Activated B cell treated with CpG ODN at 0.5 μM for 24 hours (primary cell): Measurements from ENCODE around the gene KCNK2. TPM values are rescaled to one million over a fixed set of nuclear protein-coding genes. Genes with fewer than 3 reads are reported as not detected.

Experiments used
- ATAC-seq: fragments of 200-7000 bp; cut with Tn5 transposase; one replicate; pipeline ENCODE4 v1.10.0; 2021; ENCODE audit warnings: low read depth, mild to moderate bottlenecking, moderate library complexity
- CTCF ChIA-PET: fragments of 350-600 bp; sonication (Branson Sonifier 250); formaldehyde crosslinking; loops from one replicate; lab custom pipeline; 2021; ENCODE audit warnings: antibody characterized with exemption; lab: Charles Lee
- POLR2A ChIA-PET: fragments of 350-600 bp; sonication (Branson Sonifier 250); formaldehyde crosslinking; loops from one replicate; lab custom pipeline; 2021; ENCODE audit warnings: antibody characterized with exemption; lab: Charles Lee
- DNase-seq: peaks from one replicate; pipeline ENCODE4 v3.0.0; 2022
- H3K27ac Mint-ChIP-seq: one replicate; pipeline ENCODE4 v1.8.0; 2020; ENCODE audit warnings: mixed read lengths
- H3K27me3 Mint-ChIP-seq: one replicate; pipeline ENCODE4 v1.8.0; 2021; ENCODE audit warnings: mixed read lengths
- H3K36me3 Mint-ChIP-seq: one replicate; pipeline ENCODE4 v1.8.0; 2021; ENCODE audit warnings: low read depth, mixed read lengths
- H3K4me1 Mint-ChIP-seq: one replicate; pipeline ENCODE4 v1.8.0; 2021; ENCODE audit warnings: mixed read lengths
- H3K4me3 Mint-ChIP-seq: one replicate; pipeline ENCODE4 v1.8.0; 2020; ENCODE audit warnings: mild to moderate bottlenecking, mixed read lengths
- H3K9me3 Mint-ChIP-seq: one replicate; pipeline ENCODE4 v1.8.0; 2020; ENCODE audit warnings: mixed read lengths
- CTCF ChIP-seq: fragments of 200-600 bp; IDR thresholded peaks from one replicate; pipeline ENCODE4 v1.8.0; 2022; ENCODE audit warnings: antibody characterized with exemption, mild to moderate bottlenecking
- intact Hi-C: fragments of 100-400 bp; cut with micrococcal nuclease; formaldehyde crosslinking; loops from one replicate; pipeline ENCODE4 v1.15.1; 2024
- total RNA-seq: library from RNA; stranded (reverse); gene quantifications from 2 replicates; pipeline ENCODE4 v1.2.3, GENCODE V29; 2022

Gene KCNK2
- total RNA-seq, 1 donor from 2014 or later = not detected

DNA sequence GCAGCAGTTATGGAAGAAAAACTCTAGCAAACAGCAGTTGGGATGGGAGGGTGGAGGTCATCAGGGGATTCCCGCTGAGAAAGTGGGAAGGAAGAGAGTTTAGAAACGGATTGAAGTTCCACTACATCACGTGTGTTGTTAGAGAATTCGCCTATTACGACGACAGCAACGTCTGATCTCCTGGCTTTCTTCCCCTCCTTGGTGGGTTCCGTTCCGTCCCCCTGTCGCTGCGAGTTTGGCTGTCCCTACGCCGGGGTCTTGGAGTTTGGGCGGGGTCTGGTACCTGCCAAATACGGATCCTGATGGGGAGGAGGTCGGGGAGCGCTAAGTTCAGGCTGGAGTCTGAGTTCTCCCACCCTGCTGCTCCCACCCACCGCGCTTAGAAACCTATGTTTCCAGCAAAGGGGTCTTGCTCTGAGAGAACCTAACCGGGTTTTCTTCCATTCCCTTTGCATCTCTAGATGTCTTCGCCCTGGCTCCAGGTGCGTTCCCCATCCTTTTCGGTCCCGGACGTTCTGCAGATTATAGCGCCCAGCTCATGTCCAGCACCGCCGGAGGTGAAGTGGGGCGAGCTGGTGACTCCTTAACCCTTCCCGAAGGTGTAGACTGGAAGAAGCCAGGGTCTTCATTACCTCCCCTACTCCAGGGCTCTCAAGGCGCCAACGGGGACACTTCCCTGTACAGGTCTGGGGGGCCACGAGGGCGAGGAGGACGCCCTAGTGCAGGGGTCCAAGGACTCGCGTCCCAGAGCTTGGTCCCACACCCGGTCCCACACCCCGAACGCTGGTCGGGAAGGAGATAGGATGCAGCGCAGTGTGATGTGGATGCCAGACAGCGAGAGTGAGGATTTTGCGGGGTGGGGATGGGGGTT, 641 bp upstream of the KCNK2 start:
- CTCF ChIA-PET = no interaction called here
- POLR2A ChIA-PET = no interaction called here
- Mint-ChIP-seq H3K9me3 (peaks cover 2% of the 10 kb centered on the region), H3K4me3 (no peak overlapping the region), H3K36me3 (no peaks in the 10 kb centered on the region), H3K27me3 (peaks cover 38% of the 10 kb centered on the region), H3K27ac (no peak overlapping the region), H3K4me1 (no peaks in the 10 kb centered on the region)
- ATAC-seq = no peak
- no peak for DNase-seq
- TF ChIP-seq CTCF = no peak
- intact Hi-C loops = no loop called here

GRCh38 chr1:215083383-215083961, 935 bp downstream of the KCNK2 start:
- no peak for ATAC-seq
- intact Hi-C loops = no loop called here
- Mint-ChIP-seq H3K27ac (no peak overlapping the region), H3K4me1 (no peaks in the 10 kb centered on the region), H3K36me3 (no peaks in the 10 kb centered on the region), H3K9me3 (no peaks in the 10 kb centered on the region), H3K27me3 (peaks cover 36% of the 10 kb centered on the region), H3K4me3 (no peak overlapping the region)
- no peak for TF ChIP-seq CTCF
- CTCF ChIA-PET = no interaction called here
- POLR2A ChIA-PET = no interaction called here
- no peak for DNase-seq

DNA sequence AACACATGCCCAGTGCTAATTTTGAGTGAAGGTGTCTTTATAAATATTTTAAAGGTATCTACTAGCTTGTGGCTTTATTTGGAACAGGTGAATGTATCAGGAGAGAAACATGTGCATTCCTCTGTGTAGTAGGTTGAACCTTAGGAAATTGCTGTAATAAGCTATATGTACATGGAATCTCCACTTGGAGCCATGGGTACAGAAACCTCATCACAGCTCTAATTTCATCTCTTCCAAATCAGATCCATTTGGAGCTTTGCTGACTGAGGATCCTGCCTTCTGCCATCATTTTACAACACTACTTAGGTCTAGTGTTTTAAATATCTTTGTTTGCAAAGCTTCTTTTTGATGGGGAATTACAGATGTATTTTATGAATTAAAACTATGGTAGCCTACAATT, 2.1 kb downstream of the KCNK2 start:
- CTCF ChIA-PET = no interaction called here
- ATAC-seq = no peak

GRCh38 chr1:215087603-215088002, 5.1 kb downstream of the KCNK2 start:
- no peak overlapping the region for H3K4me3 Mint-ChIP-seq
- no peak overlapping the region for H3K27ac Mint-ChIP-seq
- no peak for ATAC-seq
- no peak for TF ChIP-seq CTCF
- CTCF ChIA-PET = no interaction called here
- POLR2A ChIA-PET = no interaction called here
- H3K4me1 Mint-ChIP-seq = no peaks in the 10 kb centered on the region
- no peaks in the 10 kb centered on the region for H3K9me3 Mint-ChIP-seq
- DNase-seq = no peak
- no peaks in the 10 kb centered on the region for H3K36me3 Mint-ChIP-seq
- intact Hi-C loops = no loop called here
- peaks cover 14% of the 10 kb centered on the region for H3K27me3 Mint-ChIP-seq

More for the DNA sequence above, 2.1 kb downstream of the KCNK2 start:
- Mint-ChIP-seq H3K4me3 (no peak overlapping the region), H3K27me3 (peaks cover 36% of the 10 kb centered on the region), H3K4me1 (no peaks in the 10 kb centered on the region), H3K9me3 (no peaks in the 10 kb centered on the region), H3K27ac (no peak overlapping the region), H3K36me3 (no peaks in the 10 kb centered on the region)
- POLR2A ChIA-PET = no interaction called here
- intact Hi-C loops = no loop called here
- DNase-seq = no peak
- no peak for TF ChIP-seq CTCF

GRCh38 chr1:215094381-215094780, 11.8 kb downstream of the KCNK2 start:
- H3K27ac Mint-ChIP-seq = no peak overlapping the region
- H3K27me3 Mint-ChIP-seq = no peaks in the 10 kb centered on the region
- no peaks in the 10 kb centered on the region for H3K4me1 Mint-ChIP-seq
- H3K36me3 Mint-ChIP-seq = no peaks in the 10 kb centered on the region
- DNase-seq (no peak), ATAC-seq (no peak)
- ChIA-PET CTCF (no interaction called here), POLR2A (no interaction called here)
- no peak overlapping the region for H3K4me3 Mint-ChIP-seq
- no peak for TF ChIP-seq CTCF
- intact Hi-C loops = no loop called here
- H3K9me3 Mint-ChIP-seq = no peaks in the 10 kb centered on the region
